Heart left ventricle (tissue), 16 donors: ENCODE measurements around the gene TLR1. TPM values are rescaled to one million over a fixed set of nuclear protein-coding genes. Genes with fewer than 3 reads are reported as not detected.
"Not testable (repeated sequence)": the region's sequence is repeated elsewhere in the genome, so short reads cannot be mapped to it uniquely, and the experiment has no call there.

Experiments used
- ATAC-seq, 4 donors: fragments of 200-7000 bp; cut with Tn5 transposase; one replicate each; pipeline ENCODE4 v1.9.1; 2020 to 2022; ENCODE audit warnings: moderate library complexity in 4 of 4, mild to moderate bottlenecking in 3 of 4, moderate number of reproducible peaks in 1 of 4
- DNase-seq, 5 donors: peaks; one replicate each; pipeline ENCODE4 v3.0.0-alpha.2; 2020
- H3K27ac ChIP-seq, 12 donors: fragments of 200-600 bp; sonication (generic) in 4 of 12; one replicate each; pipeline versions ENCODE4 v1.5.0 to v1.8.0; 2016 to 2022; ENCODE audit warnings: mild to moderate bottlenecking in 2 of 12
- H3K27me3 ChIP-seq, 9 donors: fragments of 200-600 bp; sonication (generic) in 2 of 9; one replicate each; pipeline versions ENCODE4 v1.5.1 to v1.8.0; 2016 to 2022; ENCODE audit warnings: mild to moderate bottlenecking in 3 of 9
- H3K36me3 ChIP-seq, 9 donors: fragments of 200-600 bp; sonication (generic) in 2 of 9; one replicate each; pipeline versions ENCODE4 v1.5.0 to v1.8.0; 2018 to 2022; ENCODE audit warnings: mild to moderate bottlenecking in 2 of 9
- H3K4me1 ChIP-seq, 12 donors: fragments of 200-600 bp; sonication (generic) in 4 of 12; one replicate each; pipeline versions ENCODE4 v1.5.0 to v1.8.0; 2016 to 2022; ENCODE audit warnings: mild to moderate bottlenecking in 3 of 12
- H3K4me3 ChIP-seq, 12 donors: fragments of 200-600 bp; sonication (generic) in 4 of 12; one replicate each; pipeline versions ENCODE4 v1.5.0 to v1.8.0; 2017 to 2022; ENCODE audit warnings: mild to moderate bottlenecking in 9 of 12, moderate library complexity in 4 of 12
- H3K9me3 ChIP-seq, 12 donors: fragments of 200-600 bp; sonication (generic) in 4 of 12; one replicate each; pipeline versions ENCODE4 v1.5.0 to v1.8.0; 2016 to 2022; ENCODE audit warnings: mild to moderate bottlenecking in 1 of 12
- POLR2A ChIP-seq, 2 donors: fragments of 450-650 bp; IDR thresholded peaks; one replicate each; pipeline ENCODE4 v1.6.1; 2017; ENCODE audit warnings: antibody characterized with exemption in 2 of 2, mild to moderate bottlenecking in 2 of 2, moderate library complexity in 2 of 2
- WGBS, 4 donors: extraction: QIAGEN DNeasy Blood & Tissue Kit in 2 of 4; methylation state at CpG; one replicate each; pipeline versions ENCODE4 v1.1.5 to v1.1.7; 2013 to 2018; 5-methylcytosine and 5-hydroxymethylcytosine counted together
- intact Hi-C, 10 donors: fragments of 100-400 bp; cut with DNase I; formaldehyde crosslinking; loops; one replicate each; pipeline versions ENCODE4 v1.11.1 to v1.14.2; 2022
- polyA plus RNA-seq, 2 donors: library from polyadenylated mRNA; stranded (reverse); fragments of 200-250 nt; gene quantifications; one replicate each; pipeline ENCODE4 v1.2.3, GENCODE V29; 2013
- total RNA-seq, 9 donors: library from RNA; depleted of rRNA in 2 of 9; stranded (reverse); fragments of >200 nt in 2 of 9; fragmentation: NEBNext Ultra II Directional in 3 of 9; extraction: Animal tissue kit (Norgen Biotek cat#: 25700) in 3 of 9; gene quantifications; one replicate each; pipeline versions ENCODE4 v1.1.0 to v1.2.4, GENCODE V29; 2016 to 2023
- TF ChIP-seq, protein P1 (sequence below), 12 donors: fragments of 200-600 bp; sonication (generic) in 4 of 12; IDR thresholded peaks; one replicate each; pipeline versions ENCODE4 v1.5.0 to v1.8.0; 2018 to 2022; ENCODE audit warnings: antibody characterized with exemption in 12 of 12, mild to moderate bottlenecking in 5 of 12
- donor health status: ischemic (EF 13 %, LVEDD 7.1; RV severe dilation, severe dysfunction).
- donor health status: healthy with polysubstance abuse.
- donor health status: DM: no; HTN: yes; CAD: no.
- donor health status: DM: no; HTN: no; CAD: no.
- donor health status: ischemic (EF 25% LVEDD 6.9; RV normal size, moderate dysfunction).
- donor health status: ischemic (EF 25% LVEDD 5.7; RV mildly dilated, moderate dysfunction).
- donor health status: healthy.
- donor health status: DM: yes; HTN: yes; CAD: no.
- donor health status: ischemic (EF 35%, LVEDD 5.7; RV mildly dilated, moderate dysfunction).
- donor health status: nonischemic (EF 11% LVEDD 7.7; RV severe dilation, severe dysfunction).
- donor health status: DM: yes; HTN: yes; CAD: no.
- donor health status: PGD.
- donor health status: ischemic (EF 29% LVEDD 5.4; RV normal size, mild dysfunction).
- donor health status: nonischemic (EF 23%, LVEDD 6.1; RV moderate dilation, normal function).

The TLR1 gene
- total and polyA plus RNA-seq, 11 donors, result 0.34 to 31.8 (median 2.8) TPM

DNA sequence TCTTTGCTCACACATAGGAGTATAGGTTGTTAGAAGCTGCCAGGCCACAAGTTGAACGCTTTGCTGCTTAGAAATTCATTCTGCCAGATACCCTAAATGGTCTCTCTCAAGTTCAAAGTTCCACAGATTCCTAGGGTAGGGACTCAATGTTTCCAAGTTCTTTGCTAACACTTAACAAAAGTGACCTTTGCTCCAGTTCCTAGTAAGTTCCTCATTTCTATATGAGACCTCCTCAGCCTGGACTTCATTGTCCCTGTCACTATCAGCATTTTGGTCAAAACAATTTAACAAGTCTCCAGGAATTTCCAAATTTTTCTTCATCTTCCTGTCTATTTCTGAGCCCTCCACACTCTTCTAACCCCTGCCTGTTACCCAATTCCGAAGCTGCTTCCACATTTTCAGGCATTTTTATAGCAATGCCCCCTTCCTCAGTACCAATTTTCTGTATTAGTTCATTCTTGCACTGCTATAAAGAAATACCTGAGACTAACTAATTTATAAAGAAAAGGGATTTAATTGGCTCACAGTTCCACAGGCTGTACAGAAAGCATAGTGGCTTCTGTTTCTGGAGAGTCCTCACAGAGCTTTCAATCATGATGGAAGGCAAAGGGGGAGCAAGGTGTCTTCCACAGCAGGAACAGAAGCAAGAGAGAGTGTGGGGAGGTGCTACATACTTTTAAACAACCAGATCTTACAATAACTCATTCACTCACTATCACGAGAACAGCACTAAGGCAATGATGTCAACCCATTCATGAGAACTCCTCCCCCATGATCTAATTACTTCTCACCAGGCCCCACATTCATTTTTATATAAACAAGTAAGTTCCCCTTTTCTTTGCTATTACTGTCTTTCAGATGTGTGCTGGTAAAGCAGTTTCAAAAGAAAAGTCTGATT, 11.5 kb upstream of the TLR1 start:
- ATAC-seq, result peak in 3 of 4 donors; percentile 32 to 47 (median 41)

DNA sequence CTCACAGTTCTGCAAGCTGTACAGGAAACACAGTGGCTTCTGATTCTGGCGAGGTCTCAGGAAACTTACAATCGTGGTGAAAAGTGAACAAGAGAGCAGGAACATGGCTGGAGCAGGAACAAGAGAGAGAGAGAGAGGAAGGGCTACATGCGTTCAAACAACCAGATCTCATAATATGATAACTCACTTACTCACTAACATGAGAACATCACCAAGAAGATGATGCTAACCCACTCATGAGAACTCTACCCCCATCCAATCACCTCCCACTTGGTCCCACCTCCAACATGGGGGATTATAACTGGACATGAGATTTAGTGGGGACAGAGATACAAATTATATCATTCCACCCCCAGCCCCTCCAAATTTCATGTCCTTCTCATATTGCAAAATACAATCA, 9.8 kb upstream of the TLR1 start:
- TF ChIP-seq, protein P1, sequence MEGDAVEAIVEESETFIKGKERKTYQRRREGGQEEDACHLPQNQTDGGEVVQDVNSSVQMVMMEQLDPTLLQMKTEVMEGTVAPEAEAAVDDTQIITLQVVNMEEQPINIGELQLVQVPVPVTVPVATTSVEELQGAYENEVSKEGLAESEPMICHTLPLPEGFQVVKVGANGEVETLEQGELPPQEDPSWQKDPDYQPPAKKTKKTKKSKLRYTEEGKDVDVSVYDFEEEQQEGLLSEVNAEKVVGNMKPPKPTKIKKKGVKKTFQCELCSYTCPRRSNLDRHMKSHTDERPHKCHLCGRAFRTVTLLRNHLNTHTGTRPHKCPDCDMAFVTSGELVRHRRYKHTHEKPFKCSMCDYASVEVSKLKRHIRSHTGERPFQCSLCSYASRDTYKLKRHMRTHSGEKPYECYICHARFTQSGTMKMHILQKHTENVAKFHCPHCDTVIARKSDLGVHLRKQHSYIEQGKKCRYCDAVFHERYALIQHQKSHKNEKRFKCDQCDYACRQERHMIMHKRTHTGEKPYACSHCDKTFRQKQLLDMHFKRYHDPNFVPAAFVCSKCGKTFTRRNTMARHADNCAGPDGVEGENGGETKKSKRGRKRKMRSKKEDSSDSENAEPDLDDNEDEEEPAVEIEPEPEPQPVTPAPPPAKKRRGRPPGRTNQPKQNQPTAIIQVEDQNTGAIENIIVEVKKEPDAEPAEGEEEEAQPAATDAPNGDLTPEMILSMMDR (IDR thresholded peaks at IDR 0.05), result no peak
- no peak for TF ChIP-seq POLR2A (IDR thresholded peaks at IDR 0.05)
- no peak overlapping the region for H3K27ac ChIP-seq
- H3K4me3 ChIP-seq, result no peak overlapping the region
- no peak for ATAC-seq
- H3K27me3 ChIP-seq, result no peaks in the 10 kb centered on the region
- DNase-seq, result no peak
- WGBS, 4 donors, result 51 to 61% (median 58%) methylated on average over 3 of the region's 3 CpGs
- intact Hi-C loops, result no loop called here
- H3K36me3 ChIP-seq, result no peaks in the 10 kb centered on the region
- H3K4me1 ChIP-seq, result peaks cover 0 to 39% (median 0%) of the 10 kb centered on the region in 12 donors
- H3K9me3 ChIP-seq, result peaks cover 0 to 8% (median 0%) of the 10 kb centered on the region in 12 donors

More for the DNA sequence above, 11.5 kb upstream of the TLR1 start:
- DNase-seq, result no peak
- H3K4me1 ChIP-seq, result peaks cover 0 to 36% (median 0%) of the 10 kb centered on the region in 12 donors
- H3K36me3 ChIP-seq, result no peaks in the 10 kb centered on the region
- H3K27ac ChIP-seq, result peak overlapping the region in 4 of 12 donors; percentile 22 to 91 (median 43)
- peaks cover 0 to 8% (median 0%) of the 10 kb centered on the region in 12 donors for H3K9me3 ChIP-seq
- intact Hi-C loops, result no loop called here
- peak overlapping the region in 1 of 12 donors; percentile 32 for H3K4me3 ChIP-seq
- TF ChIP-seq, protein P1 (IDR thresholded peaks at IDR 0.05), result no peak
- TF ChIP-seq POLR2A (IDR thresholded peaks at IDR 0.05), result no peak
- no peaks in the 10 kb centered on the region for H3K27me3 ChIP-seq
- WGBS, 4 donors, result 58 to 68% (median 67%) methylated on average over 3 of the region's 3 CpGs

- Histone ChIP-seq H3K36me3 (no peaks in the 10 kb centered on the region), H3K27ac (no peak overlapping the region), H3K4me3 (no peak overlapping the region), H3K9me3 (peaks cover 0 to 8% (median 0%) of the 10 kb centered on the region in 12 donors), H3K4me1 (peaks cover 0 to 41% (median 0%) of the 10 kb centered on the region in 12 donors), H3K27me3 (no peaks in the 10 kb centered on the region)
- intact Hi-C loops, result no loop called here
- DNase-seq, result no peak
- no peak for ATAC-seq
- WGBS, 4 donors, result 79 to 91% (median 88%) methylated on average over 6 of the region's 6 CpGs
- TF ChIP-seq, protein P1 (IDR thresholded peaks at IDR 0.05), result no peak
- TF ChIP-seq POLR2A (IDR thresholded peaks at IDR 0.05), result no peak
Observed at GRCh38 chr4:38811297-38811696, 6.7 kb upstream of the TLR1 start.

- ATAC-seq, H3K9me3 ChIP-seq, H3K27ac ChIP-seq, intact Hi-C loops, H3K4me3 ChIP-seq, H3K27me3 ChIP-seq, H3K36me3 ChIP-seq, DNase-seq: not testable (repeated sequence)
- WGBS, 4 donors, result 94 to 98% (median 95%) methylated on average over 18 to 29 of the region's 29 CpGs; no CpG with 5 or more reads in 1 of the 4 donors
- H3K4me1 ChIP-seq, result peaks cover 0 to 28% (median 6%) of the 10 kb centered on the region in 12 donors
Observed at GRCh38 chr4:38807462-38807861, 2.9 kb upstream of the TLR1 start.

GRCh38 chr4:38806251-38806650, 1.7 kb upstream of the TLR1 start:
- DNase-seq, H3K9me3 ChIP-seq, ATAC-seq, intact Hi-C loops, H3K27me3 ChIP-seq: not testable (repeated sequence)
- Histone ChIP-seq H3K4me1 (peaks cover 0 to 38% (median 6%) of the 10 kb centered on the region in 12 donors), H3K4me3 (peak overlapping the region in 1 of 12 donors; percentile 29), H3K27ac (peak overlapping the region in 10 of 12 donors; percentile 42 to 93 (median 62)), H3K36me3 (peaks cover 0 to 13% (median 0%) of the 10 kb centered on the region in 9 donors)
- WGBS, 4 donors, result 76 to 97% (median 94%) methylated on average over 9 of the region's 9 CpGs
